HEK293T (cell line): ENCODE measurements around the gene C1orf167.

Experiments used
- CTCF ChIA-PET: fragments of 350-600 bp; formaldehyde crosslinking; extraction: SDS; loops from one replicate; lab custom pipeline; 2021; ENCODE audit warnings: antibody characterized with exemption, inconsistent platforms; lab: Yijun Ruan, JAX
- POLR2A ChIA-PET: fragments of 350-600 bp; formaldehyde crosslinking; extraction: SDS; loops from one replicate; lab custom pipeline; 2020; ENCODE audit warnings: antibody characterized with exemption, inconsistent platforms; lab: Yijun Ruan, JAX
- DNase-seq: peaks from one replicate; pipeline ENCODE4 v3.0.0; 2012; ENCODE audit warnings: mixed read lengths; ENCODE audit errors: extremely low spot score
- ARNT ChIP-seq: fragments of 450-650 bp; IDR thresholded peaks from 2 replicates; pipeline ENCODE4 v1.6.1; 2017; ENCODE audit warnings: mild to moderate bottlenecking
- BHLHE40 ChIP-seq: fragments of 450-650 bp; IDR thresholded peaks from 2 replicates; pipeline ENCODE4 v1.6.1; 2016; ENCODE audit warnings: mild to moderate bottlenecking, moderate library complexity, borderline replicate concordance
- CTBP1 ChIP-seq: fragments of 450-650 bp; IDR thresholded peaks from 2 replicates; pipeline ENCODE4 v1.6.1; 2016; ENCODE audit warnings: borderline replicate concordance
- ELF4 ChIP-seq: fragments of 450-650 bp; IDR thresholded peaks from 2 replicates; pipeline ENCODE4 v1.6.1; 2017; ENCODE audit warnings: antibody characterized with exemption
- FOXA1 ChIP-seq: fragments of 450-650 bp; IDR thresholded peaks from 2 replicates; pipeline ENCODE4 v1.6.1; 2016; ENCODE audit warnings: mild to moderate bottlenecking
- FOXK2 ChIP-seq: fragments of 450-650 bp; IDR thresholded peaks from 2 replicates; pipeline ENCODE4 v1.6.1; 2016; ENCODE audit warnings: mild to moderate bottlenecking
- FOXM1 ChIP-seq: fragments of 450-650 bp; IDR thresholded peaks from 2 replicates; pipeline ENCODE4 v1.6.1; 2017; ENCODE audit warnings: mild to moderate bottlenecking, borderline replicate concordance
- HDGF ChIP-seq: fragments of 450-650 bp; IDR thresholded peaks from 2 replicates; pipeline ENCODE4 v1.6.1; 2017; ENCODE audit warnings: antibody characterized with exemption, borderline replicate concordance
- L3MBTL2 ChIP-seq: fragments of 450-650 bp; conservative IDR thresholded peaks from 2 replicates; pipeline ENCODE4 v1.6.1; 2016; ENCODE audit warnings: mild to moderate bottlenecking
- LEF1 ChIP-seq: fragments of 450-650 bp; IDR thresholded peaks from 2 replicates; pipeline ENCODE4 v1.6.1; 2017; ENCODE audit warnings: mild to moderate bottlenecking, borderline replicate concordance
- NFRKB ChIP-seq: fragments of 450-650 bp; IDR thresholded peaks from 2 replicates; pipeline ENCODE4 v1.6.1; 2016; ENCODE audit warnings: mild to moderate bottlenecking, moderate library complexity
- SP1 ChIP-seq: fragments of 450-650 bp; IDR thresholded peaks from 2 replicates; pipeline ENCODE4 v1.6.1; 2017
- SUZ12 ChIP-seq: fragments of 450-650 bp; IDR thresholded peaks from 2 replicates; pipeline ENCODE4 v1.6.1; 2016; ENCODE audit warnings: mild to moderate bottlenecking
- TARDBP ChIP-seq: fragments of 450-650 bp; IDR thresholded peaks from 2 replicates; pipeline ENCODE4 v1.6.1; 2016
- ZNF384 ChIP-seq: fragments of 450-650 bp; IDR thresholded peaks from 2 replicates; pipeline ENCODE4 v1.6.1; 2016
- TF ChIP-seq, protein P1 (sequence below): fragments of 450-650 bp; IDR thresholded peaks from 2 replicates; pipeline ENCODE4 v1.6.1; 2016

C1orf167 gene

DNA sequence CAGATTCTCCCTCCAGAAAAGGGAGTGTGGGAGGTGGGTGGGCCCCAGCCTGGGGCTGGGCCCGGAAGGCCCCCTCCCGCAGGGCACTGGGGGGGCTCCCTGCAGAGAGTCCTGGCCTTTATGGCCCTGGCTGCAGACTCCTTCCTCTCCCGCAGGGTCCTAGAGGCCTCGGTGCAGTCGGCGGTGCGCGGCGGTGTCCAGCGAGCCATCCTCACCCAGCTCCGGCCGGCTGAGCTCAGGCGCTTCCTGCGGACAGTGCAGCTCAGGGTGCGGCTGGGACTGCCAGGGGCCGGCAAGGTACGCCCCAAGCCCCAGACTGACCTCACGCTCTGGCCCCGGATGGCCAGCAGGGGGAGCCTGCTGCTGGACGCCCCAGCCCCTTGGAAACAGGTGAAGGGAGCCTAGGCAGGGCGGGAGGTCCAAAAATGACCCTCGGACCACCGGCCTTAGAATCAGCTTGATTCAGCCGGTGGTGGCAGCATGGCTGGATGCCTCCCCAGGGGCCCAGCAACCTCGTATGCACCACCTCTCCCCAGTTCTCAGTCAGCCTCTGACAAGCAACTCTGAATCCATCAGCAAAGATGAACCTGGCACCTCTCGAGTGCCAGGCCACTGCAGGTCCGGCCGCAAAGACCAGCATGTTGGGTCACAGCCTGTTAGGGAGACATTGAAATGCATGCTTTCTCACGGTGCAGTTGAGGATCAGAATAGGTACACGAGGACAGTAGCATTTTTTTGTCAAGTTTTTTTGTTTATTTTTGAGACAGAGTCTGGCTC lies 23.2 kb downstream of the C1orf167 start:
- CTCF ChIA-PET: interaction anchor here (0.6 to 1.5 kb wide), 8 partner anchors 9 to 1158 kb away, joined by 3 to 8 read pairs (median 4); no protein-coding TSS in a partner anchor
- POLR2A ChIA-PET: no interaction called here
- DNase-seq: peak; percentile 75
- TF ChIP-seq FOXA1 (no peak), LEF1 (no peak), ARNT (no peak), TARDBP (no peak), FOXM1 (no peak), SP1 (no peak), SUZ12 (no peak), NFRKB (no peak), HDGF (no peak), FOXK2 (no peak), L3MBTL2 (no peak), BHLHE40 (no peak), ELF4 (no peak), CTBP1 (no peak), ZNF384 (no peak)
- TF ChIP-seq, protein P1, sequence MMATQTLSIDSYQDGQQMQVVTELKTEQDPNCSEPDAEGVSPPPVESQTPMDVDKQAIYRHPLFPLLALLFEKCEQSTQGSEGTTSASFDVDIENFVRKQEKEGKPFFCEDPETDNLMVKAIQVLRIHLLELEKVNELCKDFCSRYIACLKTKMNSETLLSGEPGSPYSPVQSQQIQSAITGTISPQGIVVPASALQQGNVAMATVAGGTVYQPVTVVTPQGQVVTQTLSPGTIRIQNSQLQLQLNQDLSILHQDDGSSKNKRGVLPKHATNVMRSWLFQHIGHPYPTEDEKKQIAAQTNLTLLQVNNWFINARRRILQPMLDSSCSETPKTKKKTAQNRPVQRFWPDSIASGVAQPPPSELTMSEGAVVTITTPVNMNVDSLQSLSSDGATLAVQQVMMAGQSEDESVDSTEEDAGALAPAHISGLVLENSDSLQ: no peak

GRCh38 chr1:11786168-11786567 lies 24.2 kb downstream of the C1orf167 start:
- no peak for DNase-seq
- POLR2A ChIA-PET: no interaction called here
- CTCF ChIA-PET: interaction anchor here (0.6 to 1.5 kb wide), 4 partner anchors 9 to 1159 kb away, joined by 4 to 8 read pairs (median 5); no protein-coding TSS in a partner anchor
- TF ChIP-seq BHLHE40 (no peak), FOXM1 (no peak), SP1 (no peak), HDGF (no peak), TARDBP (no peak), L3MBTL2 (no peak), LEF1 (no peak), FOXK2 (no peak), ARNT (no peak), ELF4 (no peak)
- TF ChIP-seq, protein P1: no peak

DNA sequence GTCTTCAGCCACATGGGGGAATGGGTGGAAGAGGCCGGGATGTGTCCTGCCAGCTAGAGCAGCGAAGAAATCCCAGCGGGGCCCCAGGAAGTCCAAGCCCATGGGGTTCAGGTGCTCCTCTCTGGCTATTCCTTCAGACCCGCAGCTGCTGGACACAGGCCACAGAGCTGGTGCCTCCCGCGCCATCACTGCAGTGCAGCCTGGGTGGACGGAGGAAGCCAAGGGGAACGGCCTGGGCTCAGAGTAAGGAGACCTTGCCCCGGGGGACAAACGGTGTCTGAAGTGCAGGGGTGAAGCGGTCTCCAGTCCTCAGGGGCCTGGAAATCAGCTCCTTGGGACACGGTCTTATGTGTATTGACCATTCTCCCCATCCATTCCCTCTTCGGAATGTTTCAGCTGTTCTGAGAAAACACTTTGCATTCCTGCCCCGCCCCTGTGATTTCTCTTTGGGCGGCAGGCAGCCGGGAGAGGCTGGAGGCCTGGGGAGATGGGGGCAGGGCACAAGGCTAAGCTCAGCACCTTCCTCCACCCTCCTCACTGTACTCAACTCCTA lies 25.3 kb downstream of the C1orf167 start:
- ChIA-PET CTCF (interaction anchor here (0.6 kb wide), 1 partner anchor 880 kb away, joined by 3 read pairs; no protein-coding TSS in a partner anchor), POLR2A (interaction anchor here (1.1 to 1.2 kb wide), 2 partner anchors 10 to 121 kb away, joined by 3 to 4 read pairs; no protein-coding TSS in a partner anchor)
- no peak for TF ChIP-seq FOXK2
- no peak for TF ChIP-seq ELF4
- TF ChIP-seq FOXM1: no peak
- no peak for TF ChIP-seq HDGF
- TF ChIP-seq SP1: no peak
- TF ChIP-seq SUZ12: no peak
- no peak for TF ChIP-seq NFRKB
- no peak for TF ChIP-seq CTBP1
- TF ChIP-seq ARNT: no peak
- no peak for TF ChIP-seq FOXA1
- no peak for TF ChIP-seq LEF1
- TF ChIP-seq TARDBP: no peak
- no peak for TF ChIP-seq ZNF384
- TF ChIP-seq BHLHE40: no peak
- TF ChIP-seq, protein P1: no peak
- TF ChIP-seq L3MBTL2: no peak
- no peak for DNase-seq

GRCh38 chr1:11787804-11788436 lies 25.9 kb downstream of the C1orf167 start:
- POLR2A ChIA-PET: interaction anchor here (1.1 to 1.2 kb wide), 2 partner anchors 10 to 121 kb away, joined by 3 to 4 read pairs; no protein-coding TSS in a partner anchor
- TF ChIP-seq SP1 (no peak), HDGF (no peak), LEF1 (no peak), FOXK2 (no peak), SUZ12 (no peak), NFRKB (no peak), CTBP1 (no peak), FOXM1 (no peak), TARDBP (no peak), ZNF384 (no peak), FOXA1 (no peak), ELF4 (no peak), BHLHE40 (no peak), ARNT (no peak), L3MBTL2 (no peak)
- TF ChIP-seq, protein P1: no peak
- DNase-seq: no peak
- CTCF ChIA-PET: interaction anchor here (0.6 kb wide), 1 partner anchor 880 kb away, joined by 3 read pairs; no protein-coding TSS in a partner anchor
